Measurements from ENCODE around the gene OGG1. TPM values are rescaled to one million over a fixed set of nuclear protein-coding genes. Genes with fewer than 3 reads are reported as not detected.
"Not testable (repeated sequence)": the region's sequence is repeated elsewhere in the genome, so short reads cannot be mapped to it uniquely, and the experiment has no call there.

OGG1 gene
- polyA plus RNA-seq, 2 of the 4 experiments (the other 2 are of a cell fraction): 18.1 to 21.2 TPM

GRCh38 chr3:9770276-9770812 lies 20.6 kb downstream of the OGG1 start:
- ChIA-PET CTCF (interaction anchor here (0.7 to 2.7 kb wide), 4 partner anchors 20 to 75 kb away, joined by 3 to 20 read pairs (median 3); partner anchors contain the start of gene OGG1), POLR2A (interaction anchor here (0.9 to 1.3 kb wide), 2 partner anchors 21 to 22 kb away, joined by 3 to 10 read pairs; partner anchors contain the start of genes ARPC4, OGG1 and TADA3)
- ATAC-seq: peak in 1 of 2 experiments; percentile 4; a peak in 3 of 6 replicates
- TF ChIP-seq POLR2AphosphoS2 (conservative IDR thresholded peaks at IDR 0.05; ENCODE audit: low read length) (no peak), CHD4 (IDR thresholded peaks at IDR 0.05; ENCODE audit: borderline replicate concordance) (peak; percentile 86), HDAC2 (IDR thresholded peaks at IDR 0.05) (0 out of 2 replicates have a peak, but pooled peaks have one; percentile 69), ZNF302 (CRISPR knock-in tag; IDR thresholded peaks at IDR 0.05) (no peak), POLR2A (IDR thresholded peaks at IDR 0.05; ENCODE audit: low read length) (no peak), KDM1A (IDR thresholded peaks at IDR 0.05; ENCODE audit: low read depth) (peak; percentile 94)
- TF ChIP-seq, protein P1, sequence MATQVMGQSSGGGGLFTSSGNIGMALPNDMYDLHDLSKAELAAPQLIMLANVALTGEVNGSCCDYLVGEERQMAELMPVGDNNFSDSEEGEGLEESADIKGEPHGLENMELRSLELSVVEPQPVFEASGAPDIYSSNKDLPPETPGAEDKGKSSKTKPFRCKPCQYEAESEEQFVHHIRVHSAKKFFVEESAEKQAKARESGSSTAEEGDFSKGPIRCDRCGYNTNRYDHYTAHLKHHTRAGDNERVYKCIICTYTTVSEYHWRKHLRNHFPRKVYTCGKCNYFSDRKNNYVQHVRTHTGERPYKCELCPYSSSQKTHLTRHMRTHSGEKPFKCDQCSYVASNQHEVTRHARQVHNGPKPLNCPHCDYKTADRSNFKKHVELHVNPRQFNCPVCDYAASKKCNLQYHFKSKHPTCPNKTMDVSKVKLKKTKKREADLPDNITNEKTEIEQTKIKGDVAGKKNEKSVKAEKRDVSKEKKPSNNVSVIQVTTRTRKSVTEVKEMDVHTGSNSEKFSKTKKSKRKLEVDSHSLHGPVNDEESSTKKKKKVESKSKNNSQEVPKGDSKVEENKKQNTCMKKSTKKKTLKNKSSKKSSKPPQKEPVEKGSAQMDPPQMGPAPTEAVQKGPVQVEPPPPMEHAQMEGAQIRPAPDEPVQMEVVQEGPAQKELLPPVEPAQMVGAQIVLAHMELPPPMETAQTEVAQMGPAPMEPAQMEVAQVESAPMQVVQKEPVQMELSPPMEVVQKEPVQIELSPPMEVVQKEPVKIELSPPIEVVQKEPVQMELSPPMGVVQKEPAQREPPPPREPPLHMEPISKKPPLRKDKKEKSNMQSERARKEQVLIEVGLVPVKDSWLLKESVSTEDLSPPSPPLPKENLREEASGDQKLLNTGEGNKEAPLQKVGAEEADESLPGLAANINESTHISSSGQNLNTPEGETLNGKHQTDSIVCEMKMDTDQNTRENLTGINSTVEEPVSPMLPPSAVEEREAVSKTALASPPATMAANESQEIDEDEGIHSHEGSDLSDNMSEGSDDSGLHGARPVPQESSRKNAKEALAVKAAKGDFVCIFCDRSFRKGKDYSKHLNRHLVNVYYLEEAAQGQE (IDR thresholded peaks at IDR 0.05): no peak
- TF ChIP-seq, protein P2, sequence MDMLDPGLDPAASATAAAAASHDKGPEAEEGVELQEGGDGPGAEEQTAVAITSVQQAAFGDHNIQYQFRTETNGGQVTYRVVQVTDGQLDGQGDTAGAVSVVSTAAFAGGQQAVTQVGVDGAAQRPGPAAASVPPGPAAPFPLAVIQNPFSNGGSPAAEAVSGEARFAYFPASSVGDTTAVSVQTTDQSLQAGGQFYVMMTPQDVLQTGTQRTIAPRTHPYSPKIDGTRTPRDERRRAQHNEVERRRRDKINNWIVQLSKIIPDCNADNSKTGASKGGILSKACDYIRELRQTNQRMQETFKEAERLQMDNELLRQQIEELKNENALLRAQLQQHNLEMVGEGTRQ (IDR thresholded peaks at IDR 0.05): peak; percentile 75
- DNase-seq (ENCODE audit: low read depth in 1 of 2, low spot score in 1 of 2): peak in 1 of 2 experiments; percentile 43
- Histone ChIP-seq H3K4me3 (peak overlapping the region; percentile 74), H3K4me2 (peak overlapping the region; percentile 98), H3K27ac (peak overlapping the region; percentile 92 to 95), H3K9me3 (no peaks in the 10 kb centered on the region), H3K4me1 (peaks cover 27% of the 10 kb centered on the region)
- WGBS (ENCODE audit: missing lambda C conversion rate): 39% methylated on average over 15 of the region's 15 CpGs
- FAIRE-seq: no peak

DNA sequence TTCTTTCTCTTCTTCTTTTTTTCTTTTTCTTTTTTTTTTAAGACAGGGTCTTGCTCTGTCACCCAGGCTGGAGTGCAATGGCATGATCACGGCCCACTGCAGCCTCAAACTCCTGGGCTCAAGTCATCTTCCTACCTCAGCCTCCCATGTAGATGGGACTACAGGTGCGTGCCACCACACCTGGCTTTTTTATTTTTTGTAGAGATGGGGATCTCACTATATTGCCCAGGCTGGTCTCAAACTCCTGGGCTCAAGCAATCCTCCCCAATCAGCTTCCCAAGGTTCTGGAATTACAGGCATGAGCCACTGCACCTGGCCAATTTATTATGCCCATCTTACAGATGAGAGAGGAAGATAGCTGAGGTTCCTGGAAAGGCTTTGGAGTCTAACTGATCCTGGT lies 21.3 kb downstream of the OGG1 start:
- H3K27ac ChIP-seq; FAIRE-seq; DNase-seq (ENCODE audit: low read depth in 1 of 2, low spot score in 1 of 2); H3K4me3 ChIP-seq; ATAC-seq; H3K9me3 ChIP-seq; POLR2A ChIA-PET: not testable (repeated sequence)
- peak overlapping the region; percentile 98; the same call in 2 of the 3 replicates for H3K4me2 ChIP-seq
- CTCF ChIA-PET: interaction anchor here (0.6 to 1.8 kb wide), 5 partner anchors 20 to 421 kb away, joined by 3 to 5 read pairs (median 3); partner anchors contain the start of gene OGG1
- WGBS (ENCODE audit: missing lambda C conversion rate): 98% methylated on average over 2 of the region's 2 CpGs
- H3K4me1 ChIP-seq: peaks cover 27% of the 10 kb centered on the region

- no peaks in the 10 kb centered on the region for H3K9me3 ChIP-seq
- no peak for ATAC-seq
- FAIRE-seq: no peak
Observed at GRCh38 chr3:9776896-9777693, 27.3 kb downstream of the OGG1 start.

More at GRCh38 chr3:9776896-9777693, 27.3 kb downstream of the OGG1 start:
- H3K4me1 ChIP-seq: no peaks in the 10 kb centered on the region
- TF ChIP-seq E2F6 (IDR thresholded peaks at IDR 0.05; ENCODE audit: borderline replicate concordance, low read depth) (no peak), POLR2AphosphoS2 (conservative IDR thresholded peaks at IDR 0.05; ENCODE audit: low read length) (no peak), TP53 (CRISPR knock-in tag; IDR thresholded peaks at IDR 0.05) (no peak), KDM1A (IDR thresholded peaks at IDR 0.05; ENCODE audit: low read depth) (no peak), ESRRA (IDR thresholded peaks at IDR 0.05; ENCODE audit: borderline replicate concordance, low read length) (no peak), SMC3 (IDR thresholded peaks at IDR 0.05) (no peak), RNF2 (IDR thresholded peaks at IDR 0.05; ENCODE audit: borderline replicate concordance, low read depth) (no peak), JUNB (IDR thresholded peaks at IDR 0.05) (no peak), CBX8 (IDR thresholded peaks at IDR 0.05) (no peak), HOXB13 (CRISPR knock-in tag; IDR thresholded peaks at IDR 0.05; ENCODE audit: low read depth) (no peak), SREBF2 (IDR thresholded peaks at IDR 0.05) (no peak)
- TF ChIP-seq, protein P3, sequence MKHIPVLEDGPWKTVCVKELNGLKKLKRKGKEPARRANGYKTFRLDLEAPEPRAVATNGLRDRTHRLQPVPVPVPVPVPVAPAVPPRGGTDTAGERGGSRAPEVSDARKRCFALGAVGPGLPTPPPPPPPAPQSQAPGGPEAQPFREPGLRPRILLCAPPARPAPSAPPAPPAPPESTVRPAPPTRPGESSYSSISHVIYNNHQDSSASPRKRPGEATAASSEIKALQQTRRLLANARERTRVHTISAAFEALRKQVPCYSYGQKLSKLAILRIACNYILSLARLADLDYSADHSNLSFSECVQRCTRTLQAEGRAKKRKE (CRISPR knock-in tag; IDR thresholded peaks at IDR 0.05; ENCODE audit: low read depth): no peak
- no peak overlapping the region for H3K27ac ChIP-seq
- ChIA-PET CTCF (interaction anchor here (0.7 to 2.1 kb wide), 5 partner anchors 11 to 169 kb away, joined by 3 to 6 read pairs (median 3); no protein-coding TSS in a partner anchor), POLR2A (interaction anchor here (1.2 kb wide), 1 partner anchor 14 kb away, joined by 3 read pairs; no protein-coding TSS in a partner anchor)
- 55% methylated on average over 5 of the region's 5 CpGs for WGBS (ENCODE audit: missing lambda C conversion rate)
- no peak overlapping the region for H3K4me3 ChIP-seq
- H3K4me2 ChIP-seq: no peak overlapping the region
- DNase-seq (ENCODE audit: low read depth in 1 of 2, low spot score in 1 of 2): no peak
